Central memory CD8-positive, alpha-beta T cell (primary cell): ENCODE results near the gene SORD.

Experiments
- ATAC-seq: fragments of 150-1000 bp; cut with Tn5 transposase; replicated peaks from 2 replicates; pipeline ENCODE4 v1.10.0; 2022; ENCODE audit warnings: mild to moderate bottlenecking, moderate FRiP score, moderate number of reproducible peaks; ENCODE audit not compliant: poor library complexity, severe bottlenecking; ENCODE audit errors: extremely low read depth
- DNase-seq, 2 donors: peaks; one replicate each; pipeline ENCODE4 v3.0.0; 2021; ENCODE audit warnings: low spot score in 2 of 2
- H3K27ac Mint-ChIP-seq: one replicate; pipeline ENCODE4 v1.8.0; 2022; ENCODE audit warnings: low read depth, mild to moderate bottlenecking, moderate library complexity, mixed read lengths
- H3K27me3 Mint-ChIP-seq: one replicate; pipeline ENCODE4 v1.8.0; 2022; ENCODE audit warnings: mixed read lengths
- H3K36me3 Mint-ChIP-seq: one replicate; pipeline ENCODE4 v1.8.0; 2022; ENCODE audit warnings: mild to moderate bottlenecking, moderate library complexity, mixed read lengths; ENCODE audit not compliant: insufficient read depth
- H3K4me1 Mint-ChIP-seq: one replicate; pipeline ENCODE4 v1.8.0; 2022; ENCODE audit warnings: mixed read lengths
- H3K4me3 Mint-ChIP-seq: one replicate; pipeline ENCODE4 v1.8.0; 2022; ENCODE audit warnings: mild to moderate bottlenecking, moderate library complexity, mixed read lengths
- H3K9me3 Mint-ChIP-seq: one replicate; pipeline ENCODE4 v1.8.0; 2022; ENCODE audit warnings: mixed read lengths

SORD gene

DNA sequence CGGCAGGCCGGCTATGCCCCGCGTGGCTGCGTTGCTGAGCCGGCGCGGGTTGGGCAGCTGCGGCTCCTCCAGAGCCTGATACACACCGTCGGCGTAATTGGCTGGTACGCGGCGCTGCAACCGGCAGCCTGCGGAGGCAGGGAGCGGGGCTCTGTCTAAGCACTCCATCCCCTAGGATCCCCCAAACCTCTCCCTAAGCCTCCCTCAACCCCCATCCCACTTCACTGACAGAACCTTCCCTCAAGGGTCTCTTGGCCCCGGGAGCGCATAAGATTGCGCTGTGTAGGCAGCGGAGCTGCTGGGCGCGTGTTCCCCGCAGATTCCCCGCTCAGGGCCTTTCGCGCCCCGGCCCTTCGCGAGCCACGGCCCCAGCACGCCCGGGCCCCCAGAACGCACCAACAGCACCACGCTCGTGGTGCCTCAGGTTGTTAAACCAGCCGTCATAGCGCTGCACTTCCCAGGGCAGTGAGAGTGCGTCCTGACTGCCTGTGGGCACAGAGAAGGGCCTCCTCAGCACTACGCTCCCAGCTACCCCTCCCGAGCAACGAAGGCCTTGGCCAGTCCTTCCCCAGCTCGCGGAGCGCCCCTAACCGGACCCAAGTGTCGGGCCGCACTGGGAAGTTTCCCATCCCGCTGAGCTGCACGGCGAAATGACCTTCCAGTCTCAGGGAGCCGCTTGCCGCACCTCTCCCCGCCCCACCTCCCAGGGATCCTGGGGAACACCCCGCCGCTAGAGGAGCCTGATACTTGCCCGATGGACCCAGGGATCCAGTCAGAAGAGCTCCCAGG, 89.8 kb downstream of the SORD start:
- Mint-ChIP-seq H3K4me3 (peak overlapping the region; percentile 36), H3K9me3 (no peaks in the 10 kb centered on the region), H3K27me3 (peaks cover 91% of the 10 kb centered on the region), H3K27ac (no peak overlapping the region), H3K4me1 (peaks cover 26% of the 10 kb centered on the region), H3K36me3 (no peaks in the 10 kb centered on the region)
- no peak for DNase-seq
- no peak for ATAC-seq

DNA sequence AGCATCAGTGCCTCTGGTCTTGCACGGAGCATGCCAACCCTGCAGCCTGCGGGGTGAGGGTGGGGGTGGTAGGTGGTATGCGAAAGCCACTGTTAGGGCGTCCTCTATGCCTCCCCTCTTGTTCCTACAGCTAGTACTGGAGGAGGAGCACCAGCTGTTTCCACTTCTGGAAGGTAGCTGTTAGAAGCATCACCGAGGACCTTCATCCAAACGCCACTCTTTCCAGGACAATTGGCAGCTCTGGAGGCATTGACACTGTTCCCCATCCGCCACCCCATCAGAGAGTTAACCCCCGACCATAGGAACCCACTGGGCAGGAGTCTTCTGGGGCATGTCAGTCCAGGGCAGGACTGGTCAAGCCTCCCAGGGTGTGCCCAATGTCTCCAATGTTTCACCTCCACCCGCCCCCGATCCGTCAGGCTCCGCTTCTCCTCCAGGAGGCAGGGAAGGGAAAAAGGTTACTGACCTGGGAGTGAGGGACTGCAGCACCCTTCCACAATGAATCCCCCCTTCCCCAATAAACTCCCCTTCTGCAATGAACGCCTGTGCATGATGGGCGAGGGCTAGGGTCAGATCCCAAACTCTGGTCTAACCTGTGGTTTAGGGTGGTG, 90.5 kb downstream of the SORD start:
- H3K27me3 Mint-ChIP-seq, result peaks cover 92% of the 10 kb centered on the region
- no peak for DNase-seq
- H3K27ac Mint-ChIP-seq, result no peak overlapping the region
- peak overlapping the region; percentile 24 for H3K4me3 Mint-ChIP-seq
- H3K4me1 Mint-ChIP-seq, result peaks cover 30% of the 10 kb centered on the region
- no peaks in the 10 kb centered on the region for H3K9me3 Mint-ChIP-seq
- H3K36me3 Mint-ChIP-seq, result no peaks in the 10 kb centered on the region
- no peak for ATAC-seq

DNA sequence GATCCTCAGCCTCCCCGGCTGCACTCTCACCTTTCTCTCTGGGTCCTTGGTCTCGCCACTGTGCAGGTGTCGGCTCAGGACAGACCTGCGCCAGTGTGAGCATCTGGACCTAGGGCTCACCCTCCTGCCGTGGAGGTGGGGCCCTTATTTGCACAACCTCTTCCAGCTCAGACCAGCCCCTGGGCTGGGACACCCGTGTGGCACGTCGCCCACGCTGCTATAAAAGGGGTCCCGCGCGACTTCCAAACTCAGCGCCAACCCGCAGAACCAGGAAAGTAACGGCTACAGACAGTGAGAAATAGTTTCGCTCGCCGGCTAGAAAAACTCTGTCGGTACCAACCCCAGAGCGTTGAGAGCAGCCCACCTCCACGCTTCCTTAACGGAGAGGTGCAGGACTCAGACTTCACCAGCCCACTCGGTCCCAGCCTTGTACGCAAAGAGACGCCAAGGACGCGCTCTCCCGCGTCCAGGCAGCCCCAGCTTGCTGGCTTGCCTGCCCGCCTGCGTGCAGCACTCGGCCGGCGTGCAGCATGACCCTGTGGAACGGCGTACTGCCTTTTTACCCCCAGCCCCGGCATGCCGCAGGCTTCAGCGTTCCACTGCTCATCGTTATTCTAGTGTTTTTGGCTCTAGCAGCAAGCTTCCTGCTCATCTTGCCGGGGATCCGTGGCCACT, 91.2 kb downstream of the SORD start, which contains the start of the genes DUOX2 and DUOXA2:
Gene DUOX2, minus strand, starts transcription at position 97 of the 675 bp plus-strand sequence. CDS start 761 bp downstream, outside the sequence.
Gene DUOXA2, plus strand, starts transcription at position 251 of the 675 bp plus-strand sequence. Its CDS starts 280 bp downstream, at position 531.
- no peaks in the 10 kb centered on the region for H3K9me3 Mint-ChIP-seq
- H3K27me3 Mint-ChIP-seq, result peaks cover 91% of the 10 kb centered on the region
- no peaks in the 10 kb centered on the region for H3K36me3 Mint-ChIP-seq
- no peak for DNase-seq
- H3K4me1 Mint-ChIP-seq, result peaks cover 30% of the 10 kb centered on the region
- no peak within 1 kb of the TSS for H3K27ac Mint-ChIP-seq
- H3K4me3 Mint-ChIP-seq, result peak within 1 kb of the TSS; percentile 24
- ATAC-seq, result no peak

DNA sequence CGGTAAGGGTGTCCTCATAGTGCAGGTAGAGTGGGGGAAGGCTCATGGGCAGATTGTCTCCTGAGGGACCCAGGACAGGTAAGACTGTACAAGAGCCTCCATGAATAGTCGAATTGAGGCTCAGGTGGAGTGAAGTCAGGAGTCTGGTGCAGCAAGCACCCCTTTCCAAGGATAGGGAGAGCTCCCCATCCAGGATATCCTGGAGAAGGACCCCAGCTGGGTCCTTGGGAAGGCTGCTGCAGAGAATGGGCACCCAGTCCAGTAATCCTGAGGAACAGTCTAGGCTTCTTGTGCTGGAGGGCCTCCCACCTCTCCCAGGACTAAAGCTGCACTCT, 91.7 kb downstream of the SORD start:
- H3K4me1 Mint-ChIP-seq, result peaks cover 30% of the 10 kb centered on the region
- no peak overlapping the region for H3K27ac Mint-ChIP-seq
- H3K4me3 Mint-ChIP-seq, result no peak overlapping the region
- DNase-seq, result no peak
- ATAC-seq, result no peak
- H3K36me3 Mint-ChIP-seq, result no peaks in the 10 kb centered on the region
- H3K9me3 Mint-ChIP-seq, result no peaks in the 10 kb centered on the region
- H3K27me3 Mint-ChIP-seq, result peaks cover 91% of the 10 kb centered on the region

DNA sequence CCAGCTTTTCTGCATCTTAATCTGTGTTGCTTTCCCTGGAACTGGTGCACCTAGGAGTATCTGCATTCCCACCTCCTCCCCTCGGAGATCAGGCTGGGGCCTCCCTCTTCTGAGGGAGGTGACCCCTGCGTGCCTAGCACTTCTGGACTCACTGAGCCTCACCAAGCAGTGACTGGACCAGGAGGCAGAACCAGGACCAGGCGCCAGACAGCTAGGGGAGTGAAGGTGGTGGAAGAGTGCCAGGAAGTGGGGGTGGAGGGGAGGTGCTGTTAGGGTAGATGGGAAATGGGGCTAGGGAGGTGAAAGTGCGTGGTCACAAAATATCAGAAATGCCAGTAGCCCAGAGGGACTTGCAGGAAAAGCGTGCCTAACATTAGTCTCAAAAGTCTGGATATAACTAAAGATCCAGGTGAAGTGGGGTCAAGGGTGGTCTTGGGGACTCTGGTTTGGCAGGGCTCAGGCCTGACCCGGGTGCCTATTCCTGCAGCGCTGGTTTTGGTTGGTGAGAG, 92.4 kb downstream of the SORD start:
- H3K27ac Mint-ChIP-seq, result no peak overlapping the region
- no peak overlapping the region for H3K4me3 Mint-ChIP-seq
- H3K4me1 Mint-ChIP-seq, result peaks cover 30% of the 10 kb centered on the region
- H3K36me3 Mint-ChIP-seq, result no peaks in the 10 kb centered on the region
- ATAC-seq, result no peak
- no peak for DNase-seq
- H3K9me3 Mint-ChIP-seq, result no peaks in the 10 kb centered on the region
- H3K27me3 Mint-ChIP-seq, result peaks cover 91% of the 10 kb centered on the region

DNA sequence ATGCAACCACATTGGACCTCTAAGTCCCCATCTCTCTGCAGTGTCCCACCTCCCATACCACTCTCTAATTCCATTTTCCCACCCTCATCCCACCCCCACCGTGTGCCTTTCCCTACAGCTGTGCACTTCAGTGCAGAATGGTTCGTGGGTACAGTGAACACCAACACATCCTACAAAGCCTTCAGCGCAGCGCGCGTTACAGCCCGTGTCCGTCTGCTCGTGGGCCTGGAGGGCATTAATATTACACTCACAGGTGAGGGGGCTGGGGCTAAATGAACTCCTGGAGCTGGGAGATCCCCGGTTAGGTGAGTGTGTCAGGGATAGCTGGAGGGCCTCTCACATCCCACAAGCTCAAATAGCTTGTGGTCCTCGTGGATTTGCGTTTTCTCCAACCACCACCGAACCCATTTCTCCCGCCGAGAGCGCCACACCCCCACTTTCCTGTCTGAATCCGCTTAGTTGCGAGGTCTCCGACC, 93.0 kb downstream of the SORD start:
- Mint-ChIP-seq H3K36me3 (no peaks in the 10 kb centered on the region), H3K27me3 (peaks cover 94% of the 10 kb centered on the region), H3K4me3 (peak overlapping the region; percentile 56), H3K4me1 (peaks cover 30% of the 10 kb centered on the region), H3K27ac (no peak overlapping the region), H3K9me3 (no peaks in the 10 kb centered on the region)
- ATAC-seq (no peak), DNase-seq (no peak)

DNA sequence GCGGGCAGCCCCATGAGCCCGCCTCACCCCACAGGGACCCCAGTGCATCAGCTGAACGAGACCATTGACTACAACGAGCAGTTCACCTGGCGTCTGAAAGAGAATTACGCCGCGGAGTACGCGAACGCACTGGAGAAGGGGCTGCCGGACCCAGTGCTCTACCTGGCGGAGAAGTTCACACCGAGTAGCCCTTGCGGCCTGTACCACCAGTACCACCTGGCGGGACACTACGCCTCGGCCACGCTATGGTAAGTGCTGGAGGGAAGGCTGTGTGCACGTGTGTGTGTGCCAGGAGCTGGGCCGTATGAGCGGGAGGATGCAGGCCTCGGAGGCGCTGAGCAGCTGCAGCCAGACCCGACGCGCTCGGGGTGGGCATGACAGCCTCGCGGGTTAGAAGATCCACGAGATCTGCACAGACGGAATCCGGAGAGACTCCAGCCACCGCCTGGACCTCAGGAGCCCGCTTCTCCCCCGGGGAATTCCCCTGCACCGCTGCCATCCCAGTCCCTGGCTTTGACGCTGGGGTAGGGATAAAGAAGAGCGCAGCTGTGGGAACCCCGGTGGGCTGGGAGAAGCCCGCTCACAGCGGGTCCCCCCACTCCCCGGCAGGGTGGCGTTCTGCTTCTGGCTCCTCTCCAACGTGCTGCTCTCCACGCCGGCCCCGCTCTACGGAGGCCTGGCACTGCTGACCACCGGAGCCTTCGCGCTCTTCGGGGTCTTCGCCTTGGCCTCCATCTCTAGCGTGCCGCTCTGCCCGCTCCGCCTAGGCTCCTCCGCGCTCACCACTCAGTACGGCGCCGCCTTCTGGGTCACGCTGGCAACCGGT, 93.7 kb downstream of the SORD start:
- peak overlapping the region; percentile 65 for H3K4me3 Mint-ChIP-seq
- peaks cover 99% of the 10 kb centered on the region for H3K27me3 Mint-ChIP-seq
- ATAC-seq, result no peak
- H3K27ac Mint-ChIP-seq, result no peak overlapping the region
- peaks cover 30% of the 10 kb centered on the region for H3K4me1 Mint-ChIP-seq
- H3K36me3 Mint-ChIP-seq, result no peaks in the 10 kb centered on the region
- DNase-seq, result no peak
- H3K9me3 Mint-ChIP-seq, result no peaks in the 10 kb centered on the region

DNA sequence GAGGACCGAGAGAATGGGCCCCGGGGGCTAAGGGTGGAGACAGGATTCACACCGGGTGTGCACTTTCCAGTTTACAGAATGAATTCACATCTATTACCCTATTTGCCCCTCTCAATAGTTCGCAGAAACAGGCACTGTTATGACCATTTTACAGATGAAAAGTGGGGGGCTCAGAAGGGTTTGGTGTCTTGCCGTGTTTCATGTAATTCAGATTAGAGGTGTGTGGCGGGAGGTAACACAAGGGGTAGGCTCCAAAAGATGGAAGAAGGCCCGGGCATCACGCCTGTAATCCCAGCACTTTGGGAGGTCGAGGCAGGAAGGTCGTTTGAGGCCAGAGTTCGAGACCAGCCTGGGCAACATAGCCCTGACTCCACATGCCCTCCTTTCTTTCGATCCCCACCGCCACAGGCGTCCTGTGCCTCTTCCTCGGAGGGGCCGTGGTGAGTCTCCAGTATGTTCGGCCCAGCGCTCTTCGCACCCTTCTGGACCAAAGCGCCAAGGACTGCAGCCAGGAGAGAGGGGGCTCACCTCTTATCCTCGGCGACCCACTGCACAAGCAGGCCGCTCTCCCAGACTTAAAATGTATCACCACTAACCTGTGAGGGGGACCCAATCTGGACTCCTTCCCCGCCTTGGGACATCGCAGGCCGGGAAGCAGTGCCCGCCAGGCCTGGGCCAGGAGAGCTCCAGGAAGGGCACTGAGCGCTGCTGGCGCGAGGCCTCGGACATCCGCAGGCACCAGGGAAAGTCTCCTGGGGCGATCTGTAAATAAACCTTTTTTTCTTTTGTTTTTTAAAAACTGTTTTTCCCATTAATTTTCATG, 94.5 kb downstream of the SORD start:
- no peaks in the 10 kb centered on the region for H3K9me3 Mint-ChIP-seq
- peaks cover 23% of the 10 kb centered on the region for H3K4me1 Mint-ChIP-seq
- H3K4me3 Mint-ChIP-seq, result peak overlapping the region; percentile 65
- peaks cover 96% of the 10 kb centered on the region for H3K27me3 Mint-ChIP-seq
- DNase-seq, result no peak
- H3K36me3 Mint-ChIP-seq, result no peaks in the 10 kb centered on the region
- no peak overlapping the region for H3K27ac Mint-ChIP-seq
- peak; percentile 4 for ATAC-seq

DNA sequence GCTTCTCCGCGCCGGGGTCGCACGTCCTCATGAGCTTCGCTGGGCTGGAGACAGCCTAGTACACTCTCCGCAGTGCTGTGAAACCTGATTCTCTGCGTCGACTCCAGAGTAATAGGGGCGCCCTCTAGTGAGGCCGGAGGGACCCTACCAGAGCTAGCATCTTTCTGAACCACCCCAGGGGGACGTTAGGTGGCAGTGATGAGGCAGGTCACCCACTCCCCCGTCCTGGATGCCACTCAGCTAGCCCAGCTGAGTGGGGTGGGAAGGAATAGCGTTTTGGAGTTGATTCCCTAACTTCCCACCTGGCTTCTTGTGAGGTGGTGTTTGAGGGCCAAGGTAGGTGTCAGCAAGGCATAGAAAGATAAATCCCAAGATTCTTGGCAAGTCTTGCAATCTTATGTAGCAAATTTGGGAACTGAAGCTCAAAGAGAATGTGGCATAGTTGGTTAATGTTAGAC, 95.2 kb downstream of the SORD start:
- H3K27me3 Mint-ChIP-seq, result peaks cover 96% of the 10 kb centered on the region
- H3K27ac Mint-ChIP-seq, result no peak overlapping the region
- peak overlapping the region; percentile 65 for H3K4me3 Mint-ChIP-seq
- DNase-seq (peak; percentile 69 to 74), ATAC-seq (peak; percentile 98)
- peaks cover 23% of the 10 kb centered on the region for H3K4me1 Mint-ChIP-seq
- no peaks in the 10 kb centered on the region for H3K36me3 Mint-ChIP-seq
- no peaks in the 10 kb centered on the region for H3K9me3 Mint-ChIP-seq

DNA sequence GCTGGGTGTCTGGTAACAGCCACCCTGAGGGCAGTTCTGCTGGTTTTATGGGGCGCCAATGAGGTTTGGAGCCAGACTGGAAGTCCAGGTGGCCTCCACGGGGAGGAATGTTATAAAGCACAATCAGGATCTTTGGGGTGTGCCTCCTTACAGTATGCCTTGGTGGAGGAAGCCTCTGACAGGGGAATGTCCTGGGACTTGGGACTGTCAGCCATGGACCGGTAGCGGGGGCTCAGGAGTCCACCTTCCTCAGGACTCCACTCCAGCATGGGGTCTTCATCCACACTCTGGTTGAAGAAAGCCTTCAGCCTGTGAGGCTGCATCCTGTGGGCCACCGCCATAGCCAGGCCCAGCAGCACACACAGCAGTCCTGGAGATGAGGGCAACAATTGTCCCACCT, 96.0 kb downstream of the SORD start:
- H3K4me3 Mint-ChIP-seq, result no peak overlapping the region
- no peak overlapping the region for H3K27ac Mint-ChIP-seq
- no peaks in the 10 kb centered on the region for H3K9me3 Mint-ChIP-seq
- peaks cover 91% of the 10 kb centered on the region for H3K27me3 Mint-ChIP-seq
- DNase-seq, result no peak
- ATAC-seq, result no peak
- no peaks in the 10 kb centered on the region for H3K36me3 Mint-ChIP-seq
- H3K4me1 Mint-ChIP-seq, result peaks cover 18% of the 10 kb centered on the region

DNA sequence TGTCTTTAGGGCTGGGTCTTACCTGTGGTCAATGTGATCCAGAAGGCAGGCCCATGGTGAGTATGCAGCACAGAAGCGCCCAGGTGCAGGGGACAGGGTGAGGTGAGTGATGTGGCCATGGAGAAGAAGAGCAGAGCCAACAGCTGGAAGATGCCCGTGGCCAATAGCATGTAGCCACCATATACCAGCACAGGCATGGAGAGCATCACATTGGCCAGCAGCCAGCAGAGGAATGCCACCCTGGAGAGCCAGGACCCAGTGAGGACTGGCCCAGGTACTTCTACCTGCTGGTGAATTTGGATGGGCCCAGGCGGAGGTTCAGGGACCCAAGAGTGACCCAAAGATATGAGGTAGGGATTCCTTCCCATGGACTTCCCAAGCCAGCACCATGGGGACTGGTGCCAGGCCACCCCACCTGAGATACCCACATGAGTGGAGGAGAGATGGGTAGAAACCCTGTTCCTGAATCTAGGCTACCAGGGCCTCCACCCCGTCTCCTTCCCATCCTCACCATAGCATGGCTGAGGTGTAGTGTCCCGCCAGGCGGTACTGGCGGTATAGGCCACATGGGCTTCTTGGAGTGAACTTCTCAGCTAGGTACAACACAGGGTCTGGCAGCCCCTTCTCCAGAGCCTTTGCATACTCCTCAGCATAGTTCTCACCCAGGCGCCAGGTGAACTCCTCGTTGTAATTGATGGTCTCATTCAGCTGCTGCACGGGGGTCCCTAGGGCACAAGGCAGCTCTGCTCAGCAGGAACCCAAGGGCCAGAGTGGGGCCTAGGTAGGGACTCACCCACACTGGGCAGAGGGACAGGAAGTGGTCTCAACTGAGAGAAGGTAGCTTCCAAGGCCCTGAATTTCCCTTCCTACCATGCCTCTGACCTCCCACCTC, 97.3 kb downstream of the SORD start:
- Mint-ChIP-seq H3K9me3 (no peaks in the 10 kb centered on the region), H3K4me3 (no peak overlapping the region), H3K4me1 (peaks cover 16% of the 10 kb centered on the region), H3K36me3 (no peaks in the 10 kb centered on the region), H3K27me3 (peaks cover 86% of the 10 kb centered on the region), H3K27ac (no peak overlapping the region)
- no peak for ATAC-seq
- DNase-seq, result no peak
